ENCODE measurements around the gene GSK3B. TPM values are rescaled to one million over a fixed set of nuclear protein-coding genes. Genes with fewer than 3 reads are reported as not detected.

GSK3B gene
- total RNA-seq, 3 donors from 2014 or later (not counting 1 experiment from before 2014, with no cell fraction given) = 61.3 to 67.0 (median 62.7) TPM

DNA sequence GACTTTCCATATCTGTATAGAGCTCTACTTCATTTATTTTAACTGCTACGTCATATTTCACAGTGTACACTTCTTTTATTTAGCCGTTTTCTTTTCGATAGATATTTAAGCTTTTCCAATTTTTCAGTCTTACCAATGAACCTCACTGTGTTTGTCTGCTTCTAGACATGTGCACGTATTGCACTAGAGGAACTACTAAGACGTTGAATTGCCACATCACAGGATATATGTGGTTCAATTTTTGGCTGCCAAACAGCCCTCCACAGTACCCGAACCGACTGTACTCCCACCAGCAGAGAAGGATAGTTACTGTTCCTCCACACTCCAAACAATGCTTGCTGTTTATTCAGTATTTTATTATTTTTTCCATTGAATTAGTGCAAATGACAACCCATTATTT, 310.4 kb downstream of the GSK3B start:
- 53% methylated on average over 6 of the region's 7 CpGs for WGBS (ENCODE audit: insufficient coverage)
- H3K4me1 Mint-ChIP-seq = no peaks in the 10 kb centered on the region
- no peaks in the 10 kb centered on the region for H3K9me3 ChIP-seq (ENCODE audit: control insufficient read depth, insufficient read depth, low read length)
- ATAC-seq (no peak), DNase-seq (no peak)
- no peak overlapping the region for H3K4me3 ChIP-seq (ENCODE audit: low read length)
- H3K27ac ChIP-seq (ENCODE audit: low read length) = no peak overlapping the region
- no peaks in the 10 kb centered on the region for H3K36me3 Mint-ChIP-seq
- TF ChIP-seq, protein P1, sequence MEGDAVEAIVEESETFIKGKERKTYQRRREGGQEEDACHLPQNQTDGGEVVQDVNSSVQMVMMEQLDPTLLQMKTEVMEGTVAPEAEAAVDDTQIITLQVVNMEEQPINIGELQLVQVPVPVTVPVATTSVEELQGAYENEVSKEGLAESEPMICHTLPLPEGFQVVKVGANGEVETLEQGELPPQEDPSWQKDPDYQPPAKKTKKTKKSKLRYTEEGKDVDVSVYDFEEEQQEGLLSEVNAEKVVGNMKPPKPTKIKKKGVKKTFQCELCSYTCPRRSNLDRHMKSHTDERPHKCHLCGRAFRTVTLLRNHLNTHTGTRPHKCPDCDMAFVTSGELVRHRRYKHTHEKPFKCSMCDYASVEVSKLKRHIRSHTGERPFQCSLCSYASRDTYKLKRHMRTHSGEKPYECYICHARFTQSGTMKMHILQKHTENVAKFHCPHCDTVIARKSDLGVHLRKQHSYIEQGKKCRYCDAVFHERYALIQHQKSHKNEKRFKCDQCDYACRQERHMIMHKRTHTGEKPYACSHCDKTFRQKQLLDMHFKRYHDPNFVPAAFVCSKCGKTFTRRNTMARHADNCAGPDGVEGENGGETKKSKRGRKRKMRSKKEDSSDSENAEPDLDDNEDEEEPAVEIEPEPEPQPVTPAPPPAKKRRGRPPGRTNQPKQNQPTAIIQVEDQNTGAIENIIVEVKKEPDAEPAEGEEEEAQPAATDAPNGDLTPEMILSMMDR (IDR thresholded peaks at IDR 0.05) = no peak
- H3K27me3 Mint-ChIP-seq (ENCODE audit: low read depth in 2 of 2) = peaks cover 3 to 7% of the 10 kb centered on the region in 2 donors
- H3K27me3 ChIP-seq (ENCODE audit: control insufficient read depth, insufficient read depth, low read length) = no peaks in the 10 kb centered on the region
- H3K4me1 ChIP-seq (ENCODE audit: control insufficient read depth, insufficient read depth, low read length) = no peaks in the 10 kb centered on the region
- no peaks in the 10 kb centered on the region for H3K36me3 ChIP-seq (ENCODE audit: control insufficient read depth, insufficient read depth, low read length)
- H3K9me3 Mint-ChIP-seq = no peaks in the 10 kb centered on the region
- intact Hi-C loops (cut with micrococcal nuclease) = no loop called here
- no peak overlapping the region for H3K27ac Mint-ChIP-seq
- H3K4me3 Mint-ChIP-seq = no peak overlapping the region

GRCh38 chr3:119783255-119783654, 311.0 kb downstream of the GSK3B start:
- no peaks in the 10 kb centered on the region for H3K4me1 Mint-ChIP-seq

DNA sequence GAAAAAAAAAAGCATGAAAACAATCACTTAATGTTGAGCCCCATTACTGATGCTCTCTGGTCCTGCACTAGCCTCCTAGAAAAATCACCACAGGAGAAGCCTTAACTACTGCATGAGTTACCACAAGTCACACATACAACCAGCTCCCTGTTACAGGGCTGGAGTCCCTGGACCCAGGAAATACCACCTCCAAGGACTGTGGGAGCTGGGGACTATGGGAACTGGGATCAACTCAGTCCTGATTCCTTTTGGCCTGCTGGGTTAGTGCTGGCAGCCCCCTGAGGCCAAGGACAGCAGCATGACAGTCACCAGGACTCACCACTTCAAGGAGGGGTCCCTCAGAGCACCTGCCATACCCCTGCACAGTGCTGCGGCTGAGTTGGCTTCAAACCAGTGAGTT, 311.8 kb downstream of the GSK3B start:
- intact Hi-C loops (cut with micrococcal nuclease) = no loop called here
- Mint-ChIP-seq H3K36me3 (no peaks in the 10 kb centered on the region), H3K27me3 (ENCODE audit: low read depth in 2 of 2) (peaks cover 3 to 7% of the 10 kb centered on the region in 2 donors), H3K4me1 (no peaks in the 10 kb centered on the region), H3K27ac (no peak overlapping the region), H3K9me3 (no peaks in the 10 kb centered on the region), H3K4me3 (no peak overlapping the region)
- Histone ChIP-seq H3K4me3 (ENCODE audit: low read length) (no peak overlapping the region), H3K27me3 (ENCODE audit: control insufficient read depth, insufficient read depth, low read length) (no peaks in the 10 kb centered on the region), H3K27ac (ENCODE audit: low read length) (no peak overlapping the region), H3K4me1 (ENCODE audit: control insufficient read depth, insufficient read depth, low read length) (no peaks in the 10 kb centered on the region), H3K9me3 (ENCODE audit: control insufficient read depth, insufficient read depth, low read length) (no peaks in the 10 kb centered on the region), H3K36me3 (ENCODE audit: control insufficient read depth, insufficient read depth, low read length) (no peaks in the 10 kb centered on the region)
- ATAC-seq (no peak), DNase-seq (no peak)
- TF ChIP-seq, protein P1 (IDR thresholded peaks at IDR 0.05) = no peak
- WGBS (ENCODE audit: insufficient coverage) = 90% methylated on average over 1 of the region's 1 CpG

More at GRCh38 chr3:119783255-119783654, 311.0 kb downstream of the GSK3B start:
- no peak overlapping the region for H3K4me3 ChIP-seq (ENCODE audit: low read length)
- H3K27me3 Mint-ChIP-seq (ENCODE audit: low read depth in 2 of 2) = peaks cover 3 to 7% of the 10 kb centered on the region in 2 donors
- H3K27me3 ChIP-seq (ENCODE audit: control insufficient read depth, insufficient read depth, low read length) = no peaks in the 10 kb centered on the region
- no peaks in the 10 kb centered on the region for H3K9me3 ChIP-seq (ENCODE audit: control insufficient read depth, insufficient read depth, low read length)
- TF ChIP-seq, protein P1 (IDR thresholded peaks at IDR 0.05) = no peak
- H3K27ac ChIP-seq (ENCODE audit: low read length) = no peak overlapping the region
- ATAC-seq = no peak
- H3K36me3 Mint-ChIP-seq = no peaks in the 10 kb centered on the region
- WGBS (ENCODE audit: insufficient coverage) = 100% methylated on average over 1 of the region's 2 CpGs
- intact Hi-C loops (cut with micrococcal nuclease) = no loop called here
- no peaks in the 10 kb centered on the region for H3K4me1 ChIP-seq (ENCODE audit: control insufficient read depth, insufficient read depth, low read length)
- no peaks in the 10 kb centered on the region for H3K9me3 Mint-ChIP-seq
- no peak for DNase-seq
- H3K27ac Mint-ChIP-seq = no peak overlapping the region
- no peak overlapping the region for H3K4me3 Mint-ChIP-seq
- H3K36me3 ChIP-seq (ENCODE audit: control insufficient read depth, insufficient read depth, low read length) = no peaks in the 10 kb centered on the region
